GM12878 (cell line): Measurements from ENCODE around the gene PARD6A. TPM values are rescaled to one million over a fixed set of nuclear protein-coding genes. Genes with fewer than 3 reads are reported as not detected.

Experiments used
- ATAC-seq: fragments of 200-7000 bp; cut with Tn5 transposase; 3 replicates; pipeline ENCODE4 v1.9.1; 2020; ENCODE audit warnings: mild to moderate bottlenecking, moderate library complexity
- BruUV-seq: library from RNA; stranded (reverse); fragments of 400-500 nt; replicated peaks from 2 replicates; lab custom pipeline; 2021; lab: Mats Ljungman, UMichigan
- CTCF ChIA-PET: fragments of 300-600 bp; sonication (Branson Sonifier 250); formaldehyde crosslinking; extraction: SDS; loops from one replicate; lab custom pipeline; 2021; ENCODE audit warnings: inconsistent platforms; lab: Yijun Ruan, JAX
- POLR2A ChIA-PET: fragments of 350-600 bp; formaldehyde crosslinking; extraction: SDS; loops from one replicate; lab custom pipeline; 2021; ENCODE audit warnings: inconsistent platforms; lab: Charles Lee
- RAD21 ChIA-PET: fragments of 300-600 bp; sonication (Branson Sonifier 250); formaldehyde crosslinking; loops from one replicate; lab custom pipeline; 2023; ENCODE audit warnings: antibody characterized with exemption; ENCODE audit not compliant: unreplicated experiment; lab: Charles Lee
- SMC1A ChIA-PET: fragments of 300-600 bp; sonication (Branson Sonifier 250); formaldehyde crosslinking; loops from one replicate; lab custom pipeline; 2023; ENCODE audit not compliant: unreplicated experiment, uncharacterized antibody; lab: Charles Lee
- DNase-seq: peaks from one replicate; pipeline ENCODE4 v3.0.0-alpha.2; 2011; ENCODE audit warnings: low read depth, low spot score
- FAIRE-seq: peaks from 3 replicates; lab custom pipeline; 2011; peaks lifted over from hg19 to GRCh38; lab: Jason Lieb, UNC
- H2AFZ ChIP-seq: 2 replicates; pipeline ENCODE4 v1.6.0; 2011; ENCODE audit warnings: low read depth, low read length, control low read depth; ENCODE audit not compliant: control insufficient read depth
- H3K27ac ChIP-seq: 2 replicates; pipeline ENCODE4 v1.5.1; 2011; ENCODE audit warnings: control low read depth; ENCODE audit not compliant: control insufficient read depth, insufficient read depth
- H3K27me3 ChIP-seq, 2 experiments: replicated peaks in 1 of 2; 2 replicates each; pipeline versions ENCODE4 v1.6.0 to v1.6.1; 2011; ENCODE audit warnings: low read length in 1 of 2; ENCODE audit not compliant: control insufficient read depth in 2 of 2, insufficient read depth in 2 of 2
- H3K36me3 ChIP-seq, 2 experiments: 2 replicates each; pipeline ENCODE4 v1.5.1; 2011; ENCODE audit warnings: low read length in 1 of 2; ENCODE audit not compliant: control insufficient read depth in 2 of 2, insufficient read depth in 2 of 2
- H3K4me1 ChIP-seq: 2 replicates; pipeline ENCODE4 v1.6.1; 2011; ENCODE audit warnings: mild to moderate bottlenecking, low read length, moderate library complexity, mixed read lengths; ENCODE audit not compliant: control insufficient read depth, insufficient read depth
- H3K4me2 ChIP-seq: 2 replicates; pipeline ENCODE4 v1.6.0; 2011; ENCODE audit warnings: control low read depth; ENCODE audit not compliant: control insufficient read depth, insufficient read depth
- H3K4me3 ChIP-seq: fragments of 200-600 bp; sonication (generic); 2 replicates; pipeline ENCODE4 v1.5.1; 2016
- H3K79me2 ChIP-seq: 2 replicates; pipeline ENCODE4 v1.6.0; 2011; ENCODE audit warnings: low read length; ENCODE audit not compliant: control insufficient read depth, insufficient read depth
- H3K9ac ChIP-seq: 2 replicates; pipeline ENCODE4 v1.8.0; 2011; ENCODE audit warnings: low read length, control low read depth, mixed read lengths; ENCODE audit not compliant: control insufficient read depth, insufficient read depth
- H3K9me3 ChIP-seq: replicated peaks from 3 replicates; pipeline ENCODE4 v1.5.1; 2011; ENCODE audit warnings: mild to moderate bottlenecking, low read length; ENCODE audit not compliant: control insufficient read depth, insufficient read depth
- H4K20me1 ChIP-seq: 2 replicates; pipeline ENCODE4 v1.6.0; 2011; ENCODE audit not compliant: control insufficient read depth, insufficient read depth
- CHD4 ChIP-seq: fragments of 200-600 bp; sonication (generic); IDR thresholded peaks from 2 replicates; pipeline ENCODE4 v1.6.1; 2016; ENCODE audit warnings: mild to moderate bottlenecking
- DPF2 ChIP-seq: fragments of 450-650 bp; IDR thresholded peaks from 2 replicates; pipeline ENCODE4 v1.6.1; 2017; ENCODE audit warnings: mild to moderate bottlenecking
- JUNB ChIP-seq: IDR thresholded peaks from 2 replicates; pipeline ENCODE4 v1.6.1; 2016; ENCODE audit warnings: antibody characterized with exemption, mild to moderate bottlenecking
- POLR2AphosphoS2 ChIP-seq: IDR thresholded peaks from 2 replicates; pipeline ENCODE4 v1.6.1; 2011; ENCODE audit warnings: low read depth, mild to moderate bottlenecking, low read length, improper control_type of control experiment, moderate library complexity
- RCOR1 ChIP-seq: conservative IDR thresholded peaks from 2 replicates; pipeline ENCODE4 v1.6.1; 2012; ENCODE audit warnings: low read depth, low read length, improper control_type of control experiment
- WGBS: methylation state at CpG from one replicate; pipeline ENCODE4 v1.1.6; 2016; ENCODE audit warnings: low lambda C conversion rate; ENCODE audit not compliant: insufficient replicate concordance, insufficient coverage; ENCODE audit errors: missing lambda C conversion rate; 5-methylcytosine and 5-hydroxymethylcytosine counted together
- in situ Hi-C: fragments of 300-500 bp; cut with MboI; formaldehyde crosslinking; loops from 9 replicates; pipeline ENCODE4 v1.14.3; 2018; ENCODE audit warnings: mixed read lengths
- intact Hi-C: fragments of 100-400 bp; cut with micrococcal nuclease; formaldehyde crosslinking; loops from one replicate; pipeline ENCODE4 v1.14.2; 2022; ENCODE audit not compliant: unreplicated experiment
- polyA plus RNA-seq, 11 experiments: library from polyadenylated mRNA; depleted of rRNA in 4 of 11; unstranded in 6 of 11; stranded (reverse) in 5 of 11; fragments of >200 nt; fragmentation: Nextera tagmentation in 4 of 11; fragmentation: Illumina TruSeq in 1 of 11; extraction: Ambion mirVana in 4 of 11; extraction: Trizol in 1 of 11; gene quantifications; 1 replicate in 1 of 11; 2 replicates in 10 of 11; pipeline versions ENCODE4 v1.2.1 to v1.2.3, GENCODE V29; 2011 to 2016; ENCODE audit warnings: inconsistent platforms in 2 of 11, missing spikeins in 2 of 11, low read depth in 1 of 11
- total RNA-seq, 4 experiments: library from RNA; depleted of rRNA in 3 of 4; stranded (reverse); fragments of >200 nt in 3 of 4; fragmentation: Illumina TruSeq in 1 of 4; extraction: Trizol in 1 of 4; gene quantifications; 2 replicates each; pipeline versions ENCODE4 v1.2.1 to v1.2.3, GENCODE V29; 2013 to 2021
- TF ChIP-seq, protein P1 (sequence below): fragments of 450-650 bp; IDR thresholded peaks from 2 replicates; pipeline ENCODE4 v1.6.1; 2016; ENCODE audit warnings: mild to moderate bottlenecking, moderate library complexity, borderline replicate concordance
- TF ChIP-seq, protein P2 (sequence below): IDR thresholded peaks from 2 replicates; pipeline ENCODE4 v1.6.1; 2011; ENCODE audit warnings: borderline replicate concordance, low read depth, mild to moderate bottlenecking, moderate library complexity, mixed read lengths, low read length; ENCODE audit not compliant: insufficient read depth; ENCODE audit errors: extremely low read length
- TF ChIP-seq, protein P3 (sequence below): fragments of 150-350 bp; IDR thresholded peaks from 2 replicates; pipeline ENCODE4 v1.6.1; 2014; ENCODE audit warnings: mild to moderate bottlenecking, low read depth, low read length
- TF ChIP-seq, protein P4 (sequence below): fragments of 450-650 bp; IDR thresholded peaks from 2 replicates; pipeline ENCODE4 v1.6.1; 2017; ENCODE audit warnings: low read depth, mild to moderate bottlenecking, moderate library complexity

Gene PARD6A
- total and polyA plus RNA-seq, 10 of the 15 experiments (the other 5 are each of a cell fraction or from before 2014, with no cell fraction given) = 0.42 to 10.1 (median 4.4) TPM

DNA sequence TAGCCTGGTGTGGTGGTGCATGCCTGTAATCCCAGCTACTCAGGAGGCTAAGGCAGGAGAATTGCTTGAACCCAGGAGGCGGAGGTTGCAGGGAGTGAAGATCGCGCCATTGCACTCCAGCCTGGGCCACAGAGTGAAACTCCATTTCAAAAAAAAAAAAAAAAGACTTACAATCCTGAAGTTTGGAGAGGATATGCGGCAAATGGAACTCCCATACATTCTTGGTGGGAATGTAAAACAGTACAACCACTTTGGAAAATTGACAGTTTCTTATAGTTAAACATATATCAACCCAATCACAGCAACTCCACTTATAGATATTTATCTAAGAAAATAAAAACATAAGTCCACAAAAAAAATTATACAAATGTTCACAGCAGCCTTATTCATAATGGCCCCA is 46.5 kb downstream of the PARD6A start:
- WGBS = 100% methylated on average over 4 of the region's 4 CpGs
- Histone ChIP-seq H3K27ac (no peak overlapping the region), H3K9me3 (no peaks in the 10 kb centered on the region), H3K36me3 (peaks cover 0 to 5% of the 10 kb centered on the region in 2 experiments; a peak in 1 of 4 replicates), H3K4me1 (no peaks in the 10 kb centered on the region; the same call in 1 of the 2 replicates), H3K4me3 (no peak overlapping the region), H2AFZ (no peak overlapping the region), H3K27me3 (no peaks in the 10 kb centered on the region), H3K9ac (no peak overlapping the region), H3K4me2 (no peak overlapping the region), H3K79me2 (no peaks in the 10 kb centered on the region; the same call in none of the 2 replicates), H4K20me1 (no peaks in the 10 kb centered on the region)
- ChIA-PET RAD21 (no interaction called here), SMC1A (no interaction called here), POLR2A (no interaction called here), CTCF (no interaction called here)
- ATAC-seq (no peak), DNase-seq (no peak), FAIRE-seq (no peak)
- in situ Hi-C loops = no loop called here
- intact Hi-C loops = no loop called here
- no TSS peak for BruUV-seq
- TF ChIP-seq, protein P1, sequence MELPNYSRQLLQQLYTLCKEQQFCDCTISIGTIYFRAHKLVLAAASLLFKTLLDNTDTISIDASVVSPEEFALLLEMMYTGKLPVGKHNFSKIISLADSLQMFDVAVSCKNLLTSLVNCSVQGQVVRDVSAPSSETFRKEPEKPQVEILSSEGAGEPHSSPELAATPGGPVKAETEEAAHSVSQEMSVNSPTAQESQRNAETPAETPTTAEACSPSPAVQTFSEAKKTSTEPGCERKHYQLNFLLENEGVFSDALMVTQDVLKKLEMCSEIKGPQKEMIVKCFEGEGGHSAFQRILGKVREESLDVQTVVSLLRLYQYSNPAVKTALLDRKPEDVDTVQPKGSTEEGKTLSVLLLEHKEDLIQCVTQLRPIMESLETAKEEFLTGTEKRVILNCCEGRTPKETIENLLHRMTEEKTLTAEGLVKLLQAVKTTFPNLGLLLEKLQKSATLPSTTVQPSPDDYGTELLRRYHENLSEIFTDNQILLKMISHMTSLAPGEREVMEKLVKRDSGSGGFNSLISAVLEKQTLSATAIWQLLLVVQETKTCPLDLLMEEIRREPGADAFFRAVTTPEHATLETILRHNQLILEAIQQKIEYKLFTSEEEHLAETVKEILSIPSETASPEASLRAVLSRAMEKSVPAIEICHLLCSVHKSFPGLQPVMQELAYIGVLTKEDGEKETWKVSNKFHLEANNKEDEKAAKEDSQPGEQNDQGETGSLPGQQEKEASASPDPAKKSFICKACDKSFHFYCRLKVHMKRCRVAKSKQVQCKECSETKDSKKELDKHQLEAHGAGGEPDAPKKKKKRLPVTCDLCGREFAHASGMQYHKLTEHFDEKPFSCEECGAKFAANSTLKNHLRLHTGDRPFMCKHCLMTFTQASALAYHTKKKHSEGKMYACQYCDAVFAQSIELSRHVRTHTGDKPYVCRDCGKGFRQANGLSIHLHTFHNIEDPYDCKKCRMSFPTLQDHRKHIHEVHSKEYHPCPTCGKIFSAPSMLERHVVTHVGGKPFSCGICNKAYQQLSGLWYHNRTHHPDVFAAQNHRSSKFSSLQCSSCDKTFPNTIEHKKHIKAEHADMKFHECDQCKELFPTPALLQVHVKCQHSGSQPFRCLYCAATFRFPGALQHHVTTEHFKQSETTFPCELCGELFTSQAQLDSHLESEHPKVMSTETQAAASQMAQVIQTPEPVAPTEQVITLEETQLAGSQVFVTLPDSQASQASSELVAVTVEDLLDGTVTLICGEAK = no peak
- no peak for TF ChIP-seq DPF2
- TF ChIP-seq, protein P2, sequence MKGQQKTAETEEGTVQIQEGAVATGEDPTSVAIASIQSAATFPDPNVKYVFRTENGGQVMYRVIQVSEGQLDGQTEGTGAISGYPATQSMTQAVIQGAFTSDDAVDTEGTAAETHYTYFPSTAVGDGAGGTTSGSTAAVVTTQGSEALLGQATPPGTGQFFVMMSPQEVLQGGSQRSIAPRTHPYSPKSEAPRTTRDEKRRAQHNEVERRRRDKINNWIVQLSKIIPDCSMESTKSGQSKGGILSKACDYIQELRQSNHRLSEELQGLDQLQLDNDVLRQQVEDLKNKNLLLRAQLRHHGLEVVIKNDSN = no peak
- TF ChIP-seq, protein P3, sequence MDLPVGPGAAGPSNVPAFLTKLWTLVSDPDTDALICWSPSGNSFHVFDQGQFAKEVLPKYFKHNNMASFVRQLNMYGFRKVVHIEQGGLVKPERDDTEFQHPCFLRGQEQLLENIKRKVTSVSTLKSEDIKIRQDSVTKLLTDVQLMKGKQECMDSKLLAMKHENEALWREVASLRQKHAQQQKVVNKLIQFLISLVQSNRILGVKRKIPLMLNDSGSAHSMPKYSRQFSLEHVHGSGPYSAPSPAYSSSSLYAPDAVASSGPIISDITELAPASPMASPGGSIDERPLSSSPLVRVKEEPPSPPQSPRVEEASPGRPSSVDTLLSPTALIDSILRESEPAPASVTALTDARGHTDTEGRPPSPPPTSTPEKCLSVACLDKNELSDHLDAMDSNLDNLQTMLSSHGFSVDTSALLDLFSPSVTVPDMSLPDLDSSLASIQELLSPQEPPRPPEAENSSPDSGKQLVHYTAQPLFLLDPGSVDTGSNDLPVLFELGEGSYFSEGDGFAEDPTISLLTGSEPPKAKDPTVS = no peak
- no peak for TF ChIP-seq RCOR1
- TF ChIP-seq, protein P4, sequence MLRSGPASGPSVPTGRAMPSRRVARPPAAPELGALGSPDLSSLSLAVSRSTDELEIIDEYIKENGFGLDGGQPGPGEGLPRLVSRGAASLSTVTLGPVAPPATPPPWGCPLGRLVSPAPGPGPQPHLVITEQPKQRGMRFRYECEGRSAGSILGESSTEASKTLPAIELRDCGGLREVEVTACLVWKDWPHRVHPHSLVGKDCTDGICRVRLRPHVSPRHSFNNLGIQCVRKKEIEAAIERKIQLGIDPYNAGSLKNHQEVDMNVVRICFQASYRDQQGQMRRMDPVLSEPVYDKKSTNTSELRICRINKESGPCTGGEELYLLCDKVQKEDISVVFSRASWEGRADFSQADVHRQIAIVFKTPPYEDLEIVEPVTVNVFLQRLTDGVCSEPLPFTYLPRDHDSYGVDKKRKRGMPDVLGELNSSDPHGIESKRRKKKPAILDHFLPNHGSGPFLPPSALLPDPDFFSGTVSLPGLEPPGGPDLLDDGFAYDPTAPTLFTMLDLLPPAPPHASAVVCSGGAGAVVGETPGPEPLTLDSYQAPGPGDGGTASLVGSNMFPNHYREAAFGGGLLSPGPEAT = no peak
- TF ChIP-seq JUNB = no peak
- no peak for TF ChIP-seq CHD4
- no peak for TF ChIP-seq POLR2AphosphoS2
